Right lobe of liver (tissue), 4 donors: ENCODE measurements around the gene CLIC1.

ENCODE experiments used
- CTCF ChIP-seq, 4 donors: fragments of 200-600 bp in 3 of 4; fragments of 450-650 bp in 1 of 4; IDR thresholded peaks; one replicate each; pipeline versions ENCODE4 v1.5.1 to v1.8.0; 2016 to 2022; ENCODE audit warnings: antibody characterized with exemption in 4 of 4, mild to moderate bottlenecking in 2 of 4
- POLR2A ChIP-seq: fragments of 450-650 bp; IDR thresholded peaks from one replicate; pipeline ENCODE4 v1.6.1; 2017; ENCODE audit warnings: antibody characterized with exemption, mild to moderate bottlenecking
- donor health status: DM: no; HTN: no; CAD: no.
- donor health status: DM: no; HTN: no; CAD: no.
- donor health status: DM: no; HTN: yes; CAD: no.

GRCh38 chr6:31752739-31753319, 16.5 kb upstream of the CLIC1 start:
- TF ChIP-seq CTCF (IDR thresholded peaks at IDR 0.05) (no peak), POLR2A (no peak)
